Left ventricle myocardium inferior (tissue), 1 donor: ENCODE measurements around the gene HECW1. TPM values are rescaled to one million over a fixed set of nuclear protein-coding genes. Genes with fewer than 3 reads are reported as not detected.
"Not testable (repeated sequence)": the region's sequence is repeated elsewhere in the genome, so short reads cannot be mapped to it uniquely, and the experiment has no call there.

ENCODE experiments used
- DNase-seq: peaks from one replicate; pipeline ENCODE4 v3.0.0-alpha.2; 2020
- H3K27ac ChIP-seq: fragments of 200-600 bp; replicated peaks from 2 replicates; pipeline ENCODE4 v1.8.0; 2021
- H3K27me3 ChIP-seq: fragments of 200-600 bp; 2 replicates; pipeline ENCODE4 v1.8.0; 2021; ENCODE audit warnings: low read depth
- H3K36me3 ChIP-seq: fragments of 200-600 bp; 2 replicates; pipeline ENCODE4 v1.8.0; 2021
- H3K4me1 ChIP-seq: fragments of 200-600 bp; 2 replicates; pipeline ENCODE4 v1.8.0; 2021
- H3K4me3 ChIP-seq: fragments of 200-600 bp; 2 replicates; pipeline ENCODE4 v1.8.0; 2021; ENCODE audit warnings: mild to moderate bottlenecking, moderate library complexity
- H3K9me3 ChIP-seq: fragments of 200-600 bp; replicated peaks from 2 replicates; pipeline ENCODE4 v1.8.0; 2021
- CTCF ChIP-seq: fragments of 200-600 bp; IDR thresholded peaks from 2 replicates; pipeline ENCODE4 v1.8.0; 2021; ENCODE audit warnings: antibody characterized with exemption, mild to moderate bottlenecking, borderline replicate concordance
- intact Hi-C: fragments of 100-400 bp; cut with micrococcal nuclease; formaldehyde crosslinking; loops from one replicate; pipeline ENCODE4 v1.11.0; 2022
- total RNA-seq: library from RNA; stranded (reverse); fragmentation: NEBNext Ultra II Directional; extraction: Animal tissue kit (Norgen Biotek cat#: 25700); gene quantifications from one replicate; pipeline ENCODE4 v1.2.1, GENCODE V29; 2021
- donor health status: DM: no; HTN: yes; CAD: no; lungs with severe emphysema.

The HECW1 gene
- total RNA-seq, 1 donor from 2014 or later: not detected

GRCh38 chr7:43565786-43566185 is 453.3 kb downstream of the HECW1 start:
- peaks cover 13% of the 10 kb centered on the region for H3K27me3 ChIP-seq
- no peaks in the 10 kb centered on the region for H3K9me3 ChIP-seq
- no peak overlapping the region for H3K4me3 ChIP-seq
- H3K36me3 ChIP-seq: no peaks in the 10 kb centered on the region
- TF ChIP-seq CTCF: no peak
- no peak for DNase-seq
- intact Hi-C loops: no loop called here
- no peaks in the 10 kb centered on the region for H3K4me1 ChIP-seq
- H3K27ac ChIP-seq: no peak overlapping the region

GRCh38 chr7:43568529-43568928 is 456.1 kb downstream of the HECW1 start:
- no peak overlapping the region for H3K4me3 ChIP-seq
- no peaks in the 10 kb centered on the region for H3K36me3 ChIP-seq
- intact Hi-C loops: no loop called here
- no peak for DNase-seq
- H3K27ac ChIP-seq: no peak overlapping the region
- peaks cover 4% of the 10 kb centered on the region for H3K27me3 ChIP-seq
- TF ChIP-seq CTCF: no peak
- no peaks in the 10 kb centered on the region for H3K4me1 ChIP-seq
- no peaks in the 10 kb centered on the region for H3K9me3 ChIP-seq

- no peak for DNase-seq
- Histone ChIP-seq H3K36me3 (no peaks in the 10 kb centered on the region), H3K9me3 (no peaks in the 10 kb centered on the region), H3K27ac (no peak overlapping the region), H3K4me3 (no peak overlapping the region), H3K27me3 (no peaks in the 10 kb centered on the region), H3K4me1 (no peaks in the 10 kb centered on the region)
- TF ChIP-seq CTCF: no peak
- intact Hi-C loops: no loop called here
Observed at GRCh38 chr7:43569424-43569823, 457.0 kb downstream of the HECW1 start.

- no peak for TF ChIP-seq CTCF
- intact Hi-C loops: no loop called here
Observed at GRCh38 chr7:43570688-43571365, 458.4 kb downstream of the HECW1 start.

GRCh38 chr7:43572516-43573049 is 460.1 kb downstream of the HECW1 start:
- H3K27ac ChIP-seq: no peak overlapping the region
- no peaks in the 10 kb centered on the region for H3K9me3 ChIP-seq
- TF ChIP-seq CTCF: no peak
- intact Hi-C loops: no loop called here
- no peaks in the 10 kb centered on the region for H3K36me3 ChIP-seq
- DNase-seq: no peak
- H3K27me3 ChIP-seq: no peaks in the 10 kb centered on the region
- H3K4me3 ChIP-seq: no peak overlapping the region
- no peaks in the 10 kb centered on the region for H3K4me1 ChIP-seq

More at GRCh38 chr7:43570688-43571365, 458.4 kb downstream of the HECW1 start:
- Histone ChIP-seq H3K4me1 (no peaks in the 10 kb centered on the region), H3K36me3 (no peaks in the 10 kb centered on the region), H3K9me3 (no peaks in the 10 kb centered on the region), H3K4me3 (no peak overlapping the region), H3K27me3 (no peaks in the 10 kb centered on the region), H3K27ac (no peak overlapping the region)
- no peak for DNase-seq

- intact Hi-C loops, DNase-seq, H3K4me3 ChIP-seq, H3K27me3 ChIP-seq, H3K36me3 ChIP-seq, H3K4me1 ChIP-seq, H3K27ac ChIP-seq, H3K9me3 ChIP-seq: not testable (repeated sequence)
Observed at GRCh38 chr7:43573832-43574231, 461.4 kb downstream of the HECW1 start.
